EH (cell line): Measurements from ENCODE around the gene GIPC3.

Source experiments
- DNase-seq: peaks from one replicate; pipeline ENCODE4 v3.0.0-alpha.2; 2015; ENCODE audit warnings: low read depth

The GIPC3 gene

DNA sequence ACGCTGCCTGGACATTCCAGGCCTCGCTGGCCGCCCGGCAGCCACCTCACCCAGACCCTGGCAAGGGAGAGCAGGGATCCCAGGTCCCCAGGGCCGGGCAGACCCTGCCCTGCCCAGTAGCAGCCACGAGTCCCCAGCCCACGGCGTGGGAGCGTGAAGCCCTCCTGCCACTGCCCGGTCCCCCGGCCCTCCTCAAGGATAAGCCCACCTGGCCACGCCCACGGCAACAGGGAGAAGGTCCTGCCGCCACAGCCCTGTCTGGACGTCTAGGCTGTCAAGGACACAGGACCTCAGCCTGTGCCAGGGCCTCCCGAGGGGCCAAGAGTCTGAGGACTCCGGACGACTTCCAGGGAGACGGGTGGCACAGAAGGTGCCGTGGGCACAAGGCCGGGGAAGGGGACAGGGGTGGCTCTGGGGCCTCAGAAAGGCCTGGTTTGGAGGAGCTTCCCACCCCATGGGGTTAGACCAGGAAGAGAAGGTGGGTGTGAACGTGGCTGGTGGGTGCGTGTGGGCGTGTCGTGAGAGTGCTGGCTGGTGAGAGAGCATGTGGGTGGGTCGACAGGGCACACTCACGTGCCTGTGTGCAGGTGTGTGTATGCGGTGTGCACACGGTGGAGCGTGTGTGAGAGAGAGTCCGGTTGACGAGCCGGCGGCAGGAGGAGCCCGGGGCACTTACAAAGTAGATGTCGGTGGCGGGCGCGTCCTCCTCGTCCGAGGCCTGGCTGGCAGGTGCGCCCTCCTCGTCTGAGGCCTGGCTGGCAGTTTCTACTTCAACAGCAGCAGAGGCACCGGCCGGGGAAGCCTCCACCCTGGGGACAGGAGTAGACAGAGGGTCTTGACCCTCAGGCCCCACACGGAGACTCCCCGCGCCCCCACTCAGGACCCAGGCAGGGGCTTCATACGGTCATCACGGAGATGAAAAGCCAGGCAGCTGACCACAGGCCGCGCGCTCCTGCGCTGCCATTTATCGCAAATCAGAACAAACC, 53.2 kb downstream of the GIPC3 start:
- no peak for DNase-seq

DNA sequence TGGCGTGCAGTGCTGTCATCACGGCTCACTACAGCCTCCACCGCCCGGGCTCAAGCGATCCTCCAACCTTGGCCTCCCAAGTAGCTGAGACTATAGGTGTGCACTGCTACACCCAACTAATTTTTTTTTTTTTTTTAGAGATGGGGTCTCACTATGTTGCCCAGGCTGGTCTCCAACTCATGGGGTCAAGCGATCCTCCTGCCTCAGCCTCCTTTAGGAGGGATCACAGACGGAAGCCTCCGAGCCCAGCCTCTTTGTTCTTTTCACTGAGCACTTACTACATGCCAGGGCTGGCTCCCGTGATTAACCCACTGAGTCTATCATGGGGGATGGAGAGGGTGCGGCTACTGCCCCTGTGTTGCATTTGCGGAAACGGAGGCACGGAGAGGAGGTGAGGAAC, 54.2 kb downstream of the GIPC3 start:
- DNase-seq, result no peak

DNA sequence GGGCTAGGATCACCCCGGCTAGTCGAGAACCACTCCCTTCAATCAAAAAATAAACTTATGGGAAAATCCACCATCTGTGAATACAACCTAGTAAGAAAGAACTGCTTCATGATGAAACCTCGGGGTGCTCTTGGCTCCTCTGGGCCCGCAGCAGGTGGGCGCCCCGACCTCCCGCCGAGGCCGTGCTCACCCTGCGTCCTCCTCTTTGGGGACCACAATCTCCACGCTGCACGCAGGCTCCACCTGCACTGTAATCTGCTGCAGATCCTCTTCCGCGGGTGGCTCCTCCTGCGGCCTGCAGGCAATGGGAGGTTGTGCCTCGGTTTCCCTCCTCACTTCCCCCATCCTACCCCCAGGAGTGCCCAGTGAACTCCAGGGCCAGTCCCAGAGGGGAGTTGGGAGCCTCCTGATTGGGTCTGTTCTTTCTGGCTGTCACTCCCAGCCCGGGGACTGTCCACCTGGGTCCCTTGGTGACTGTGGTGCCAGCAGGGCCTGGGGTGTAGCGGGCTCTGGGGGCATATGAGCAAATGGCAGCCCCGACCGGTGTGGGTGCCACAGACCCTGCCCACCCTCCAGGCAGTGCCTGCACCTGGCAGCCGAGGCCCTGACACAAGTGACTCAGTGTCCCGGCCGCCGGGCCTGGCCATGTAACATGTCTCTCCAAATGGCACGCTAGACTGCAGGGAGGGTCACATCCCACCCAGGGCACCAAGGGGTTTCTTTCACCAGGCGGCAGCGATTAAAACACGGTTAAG, 56.4 kb downstream of the GIPC3 start:
- no peak for DNase-seq

DNA sequence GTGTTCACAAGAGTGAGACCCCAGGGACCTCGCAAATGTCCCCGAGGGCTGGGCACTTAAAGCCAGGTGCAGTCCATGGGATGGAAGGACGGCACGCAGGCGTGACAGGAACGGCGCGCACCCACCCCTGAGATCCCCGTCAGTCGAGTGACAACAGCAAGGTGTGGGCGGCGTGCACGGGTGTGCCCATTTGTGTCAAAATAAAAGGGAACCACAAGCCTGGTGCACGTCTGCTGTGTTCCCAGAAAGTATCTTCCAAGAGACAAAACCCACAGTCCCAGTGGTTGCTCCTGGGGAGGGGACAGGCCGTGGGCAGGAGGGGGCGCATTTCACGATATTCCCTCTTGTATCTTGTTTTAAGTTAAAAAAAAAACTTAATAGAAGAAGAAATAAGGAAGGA, 57.0 kb downstream of the GIPC3 start:
- DNase-seq, result no peak
